ENCODE measurements around the gene NR2F1-AS1. TPM values are rescaled to one million over a fixed set of nuclear protein-coding genes. Genes with fewer than 3 reads are reported as not detected.

NR2F1-AS1 gene
- polyA plus RNA-seq, 1 donor (not counting 4 experiments of a cell fraction or from before 2014, with no cell fraction given) = 0.25 TPM

DNA sequence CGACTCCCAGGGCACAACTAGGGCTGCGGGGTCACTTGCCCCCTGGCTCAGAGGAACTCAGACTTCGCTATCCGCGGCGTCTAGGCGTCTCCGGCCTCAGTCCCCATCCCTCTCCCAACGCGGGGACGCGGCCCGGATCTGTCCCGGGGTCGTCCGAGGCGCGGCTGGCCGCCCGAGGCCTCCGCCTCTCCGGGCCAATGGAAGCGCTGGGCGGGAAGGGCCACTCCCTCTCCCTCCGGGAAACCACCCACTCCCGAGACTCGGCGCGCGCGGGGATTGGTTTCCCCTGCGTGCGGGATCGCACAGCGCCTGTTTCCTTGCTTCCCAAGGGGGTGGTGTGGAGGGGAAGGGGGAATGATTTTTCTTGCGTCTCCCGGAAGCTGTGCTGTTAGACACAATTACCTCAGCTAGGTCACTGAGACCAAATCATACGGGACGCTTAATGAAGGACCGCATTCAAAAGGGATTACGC is 40.3 kb upstream of the NR2F1-AS1 start:
- no peak overlapping the region for H2AFZ ChIP-seq (ENCODE audit: control insufficient read depth, low read length)
- TF ChIP-seq EZH2 (IDR thresholded peaks at IDR 0.05; ENCODE audit: low read length) = no peak
- TF ChIP-seq, protein P1, sequence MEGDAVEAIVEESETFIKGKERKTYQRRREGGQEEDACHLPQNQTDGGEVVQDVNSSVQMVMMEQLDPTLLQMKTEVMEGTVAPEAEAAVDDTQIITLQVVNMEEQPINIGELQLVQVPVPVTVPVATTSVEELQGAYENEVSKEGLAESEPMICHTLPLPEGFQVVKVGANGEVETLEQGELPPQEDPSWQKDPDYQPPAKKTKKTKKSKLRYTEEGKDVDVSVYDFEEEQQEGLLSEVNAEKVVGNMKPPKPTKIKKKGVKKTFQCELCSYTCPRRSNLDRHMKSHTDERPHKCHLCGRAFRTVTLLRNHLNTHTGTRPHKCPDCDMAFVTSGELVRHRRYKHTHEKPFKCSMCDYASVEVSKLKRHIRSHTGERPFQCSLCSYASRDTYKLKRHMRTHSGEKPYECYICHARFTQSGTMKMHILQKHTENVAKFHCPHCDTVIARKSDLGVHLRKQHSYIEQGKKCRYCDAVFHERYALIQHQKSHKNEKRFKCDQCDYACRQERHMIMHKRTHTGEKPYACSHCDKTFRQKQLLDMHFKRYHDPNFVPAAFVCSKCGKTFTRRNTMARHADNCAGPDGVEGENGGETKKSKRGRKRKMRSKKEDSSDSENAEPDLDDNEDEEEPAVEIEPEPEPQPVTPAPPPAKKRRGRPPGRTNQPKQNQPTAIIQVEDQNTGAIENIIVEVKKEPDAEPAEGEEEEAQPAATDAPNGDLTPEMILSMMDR (optimal IDR thresholded peaks at IDR 0.05 in 1 of 3, IDR thresholded peaks at IDR 0.05 in 1 of 3, conservative IDR thresholded peaks at IDR 0.05 in 1 of 3; ENCODE audit: extremely low read depth in 1 of 3, insufficient read depth in 2 of 3, low read length in 3 of 3) = no peak
- DNase-seq (ENCODE audit: low read depth, low spot score) = no peak
- H3K27me3 ChIP-seq (ENCODE audit: control insufficient read depth, extremely low read depth, insufficient read depth, low read length) = peaks cover 5% of the 10 kb centered on the region
- dilution Hi-C loops (cut with MboI; ENCODE audit: extremely low pct_ligation_motif_present, low sequenced_read_pairs) = no loop called here
- H3K9me3 ChIP-seq (ENCODE audit: control insufficient read depth, low read depth, low read length) = no peaks in the 10 kb centered on the region
- no peaks in the 10 kb centered on the region for H3K36me3 ChIP-seq (ENCODE audit: control insufficient read depth in 2 of 2, extremely low read depth in 1 of 2, insufficient read depth in 2 of 2, low read length in 2 of 2)
- H3K27ac ChIP-seq (ENCODE audit: control insufficient read depth, insufficient read depth, low read length) = no peak overlapping the region
- FAIRE-seq = no peak
- no peak overlapping the region for H3K9ac ChIP-seq (ENCODE audit: control insufficient read depth, extremely low read depth, insufficient read depth, low read length)
- H3K4me2 ChIP-seq (ENCODE audit: control insufficient read depth, extremely low read depth, insufficient read depth, low read depth, low read length) = peak overlapping the region; percentile 66
- peak overlapping the region in 2 of 3 experiments; percentile 47 to 76 for H3K4me3 ChIP-seq (ENCODE audit: control insufficient read depth in 2 of 3, extremely low read depth in 1 of 3, insufficient read depth in 2 of 3, low read depth in 1 of 3, low read length in 3 of 3)
- H3K9me1 ChIP-seq (ENCODE audit: control insufficient read depth, extremely low read depth, insufficient read depth, low read length) = no peaks in the 10 kb centered on the region
- H3K79me2 ChIP-seq (ENCODE audit: control insufficient read depth, insufficient read depth, low read length) = no peaks in the 10 kb centered on the region
- no peaks in the 10 kb centered on the region for H4K20me1 ChIP-seq (ENCODE audit: control insufficient read depth, extremely low read depth, insufficient read depth, low read length)
- peaks cover 4% of the 10 kb centered on the region for H3K4me1 ChIP-seq (ENCODE audit: control insufficient read depth, extremely low read depth, insufficient read depth, low read length)

DNA sequence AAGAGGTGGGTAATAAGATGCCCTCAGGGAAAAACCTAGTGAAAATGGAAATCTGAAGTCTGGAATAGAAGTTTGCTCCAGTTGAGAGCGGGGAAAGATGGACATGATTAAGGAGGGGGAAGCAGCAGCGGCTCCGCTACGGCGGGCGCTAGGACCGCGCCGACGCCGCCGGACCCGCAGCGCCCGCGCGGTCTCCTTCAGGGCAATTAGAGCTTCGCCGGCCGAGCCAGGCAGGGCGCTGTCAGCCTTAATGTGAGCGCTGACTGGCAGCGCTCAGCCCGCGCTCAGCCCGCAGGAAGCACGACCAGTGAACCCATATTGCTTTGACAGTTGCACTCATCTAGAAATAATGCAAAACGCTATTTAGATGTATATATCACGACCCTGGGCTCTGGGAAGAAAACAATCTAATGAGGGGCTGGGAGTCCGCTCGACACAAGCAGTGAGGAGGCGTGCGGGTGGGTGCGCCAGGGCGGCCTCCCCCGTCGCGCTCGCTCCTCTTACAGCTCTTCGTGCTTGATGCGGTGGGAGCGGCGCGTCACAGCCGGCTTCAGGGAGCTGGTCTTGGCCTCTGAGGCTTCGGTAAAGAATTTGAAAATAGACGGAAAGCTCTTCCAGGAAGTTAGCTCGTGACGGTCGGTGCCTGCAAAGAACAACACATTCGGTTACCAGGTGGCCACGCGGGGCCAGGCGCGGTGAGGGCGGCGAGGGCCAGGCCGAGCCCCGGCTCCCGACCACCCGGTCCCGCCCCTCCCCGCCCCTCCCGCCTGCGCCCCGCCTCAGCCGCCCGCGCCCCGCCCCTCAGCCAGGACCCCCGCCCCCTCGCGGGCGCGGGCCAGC is 39.7 kb upstream of the NR2F1-AS1 start:
- Histone ChIP-seq H3K4me3 (ENCODE audit: control insufficient read depth in 2 of 3, extremely low read depth in 1 of 3, insufficient read depth in 2 of 3, low read depth in 1 of 3, low read length in 3 of 3) (peak overlapping the region; percentile 47 to 79 (median 76)), H3K9ac (ENCODE audit: control insufficient read depth, extremely low read depth, insufficient read depth, low read length) (peak overlapping the region; percentile 28), H4K20me1 (ENCODE audit: control insufficient read depth, extremely low read depth, insufficient read depth, low read length) (no peaks in the 10 kb centered on the region), H3K4me2 (ENCODE audit: control insufficient read depth, extremely low read depth, insufficient read depth, low read depth, low read length) (peak overlapping the region; percentile 94), H3K27ac (ENCODE audit: control insufficient read depth, insufficient read depth, low read length) (no peak overlapping the region), H3K36me3 (ENCODE audit: control insufficient read depth in 2 of 2, extremely low read depth in 1 of 2, insufficient read depth in 2 of 2, low read length in 2 of 2) (no peaks in the 10 kb centered on the region), H3K27me3 (ENCODE audit: control insufficient read depth, extremely low read depth, insufficient read depth, low read length) (peaks cover 5% of the 10 kb centered on the region), H3K79me2 (ENCODE audit: control insufficient read depth, insufficient read depth, low read length) (no peaks in the 10 kb centered on the region), H3K9me3 (ENCODE audit: control insufficient read depth, low read depth, low read length) (no peaks in the 10 kb centered on the region), H2AFZ (ENCODE audit: control insufficient read depth, low read length) (peak overlapping the region; percentile 67), H3K9me1 (ENCODE audit: control insufficient read depth, extremely low read depth, insufficient read depth, low read length) (no peaks in the 10 kb centered on the region), H3K4me1 (ENCODE audit: control insufficient read depth, extremely low read depth, insufficient read depth, low read length) (peaks cover 4% of the 10 kb centered on the region)
- dilution Hi-C loops (cut with MboI; ENCODE audit: extremely low pct_ligation_motif_present, low sequenced_read_pairs) = no loop called here
- DNase-seq (ENCODE audit: low read depth, low spot score) (no peak), FAIRE-seq (no peak)
- TF ChIP-seq, protein P1 (optimal IDR thresholded peaks at IDR 0.05 in 1 of 3, IDR thresholded peaks at IDR 0.05 in 1 of 3, conservative IDR thresholded peaks at IDR 0.05 in 1 of 3; ENCODE audit: extremely low read depth in 1 of 3, insufficient read depth in 2 of 3, low read length in 3 of 3) = peak in 2 of 3 experiments; percentile 23 to 39
- no peak for TF ChIP-seq EZH2 (IDR thresholded peaks at IDR 0.05; ENCODE audit: low read length)

All from keratinocyte (primary cell).